Cardiac muscle cell (in vitro differentiated cells and primary cell): ENCODE data around the gene ANO6. TPM values are rescaled to one million over a fixed set of nuclear protein-coding genes. Genes with fewer than 3 reads are reported as not detected.

Experiments used
- DNase-seq, 2 donors: peaks; one replicate each; pipeline versions ENCODE4 v3.0.0 to v3.0.0-alpha.2; 2010 to 2017; ENCODE audit warnings: low read depth in 1 of 2, low spot score in 1 of 2
- H3K27ac ChIP-seq: fragments of 200-600 bp; sonication (generic); 2 replicates; pipeline ENCODE4 v1.5.1; 2016
- H3K27me3 ChIP-seq: fragments of 200-600 bp; sonication (generic); 2 replicates; pipeline ENCODE4 v1.6.0; 2016; ENCODE audit warnings: control low read depth
- H3K36me3 ChIP-seq: fragments of 200-600 bp; sonication (generic); 2 replicates; pipeline ENCODE4 v1.5.1; 2016; ENCODE audit warnings: control low read depth
- H3K4me1 ChIP-seq: fragments of 200-600 bp; sonication (generic); 2 replicates; pipeline ENCODE4 v1.8.1; 2017; ENCODE audit warnings: low read depth, mild to moderate bottlenecking, mixed run types
- H3K4me3 ChIP-seq: fragments of 200-600 bp; sonication (generic); 2 replicates; pipeline ENCODE4 v1.5.1; 2016; ENCODE audit warnings: mild to moderate bottlenecking
- H3K9me3 ChIP-seq: fragments of 200-600 bp; sonication (generic); 2 replicates; pipeline ENCODE4 v1.5.1; 2017; ENCODE audit warnings: low read depth, mild to moderate bottlenecking, control low read depth
- polyA plus RNA-seq: library from polyadenylated mRNA; unstranded; fragments of >200 nt; fragmentation: Nextera tagmentation; extraction: Ambion mirVana; gene quantifications from 2 replicates; pipeline ENCODE4 v1.2.1, GENCODE V29; 2016
- total RNA-seq: library from RNA; depleted of rRNA; stranded (reverse); fragments of >200 nt; gene quantifications from 2 replicates; pipeline ENCODE4 v1.2.3, GENCODE V29; 2016
- TF ChIP-seq, protein P1 (sequence below): IDR thresholded peaks from 2 replicates; pipeline ENCODE4 v1.5.1; 2012; ENCODE audit warnings: low read depth, mild to moderate bottlenecking, low read length

The ANO6 gene
- total and polyA plus RNA-seq, 2 experiments from 2014 or later: 36.0 to 50.8 TPM

DNA sequence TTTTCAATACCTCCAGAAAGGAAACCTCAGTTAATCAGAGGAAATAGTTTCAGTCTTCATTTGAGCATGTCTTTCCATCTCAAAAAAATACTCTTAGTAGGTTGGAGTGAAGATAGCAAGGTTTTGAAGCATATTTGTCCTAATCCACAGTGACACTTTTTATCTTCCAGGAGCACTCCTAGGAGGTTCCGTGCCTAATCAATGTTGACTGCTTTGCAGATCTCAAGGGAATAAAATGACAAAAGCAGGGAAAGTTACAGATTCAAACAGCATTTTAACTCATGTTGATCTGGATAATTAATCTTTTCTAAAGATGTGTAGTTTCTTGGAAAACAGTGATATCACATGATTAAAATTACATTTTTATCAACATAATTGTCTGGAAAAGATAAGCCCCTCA is 213.9 kb downstream of the ANO6 start:
- H3K4me1 ChIP-seq: no peaks in the 10 kb centered on the region
- TF ChIP-seq, protein P1, sequence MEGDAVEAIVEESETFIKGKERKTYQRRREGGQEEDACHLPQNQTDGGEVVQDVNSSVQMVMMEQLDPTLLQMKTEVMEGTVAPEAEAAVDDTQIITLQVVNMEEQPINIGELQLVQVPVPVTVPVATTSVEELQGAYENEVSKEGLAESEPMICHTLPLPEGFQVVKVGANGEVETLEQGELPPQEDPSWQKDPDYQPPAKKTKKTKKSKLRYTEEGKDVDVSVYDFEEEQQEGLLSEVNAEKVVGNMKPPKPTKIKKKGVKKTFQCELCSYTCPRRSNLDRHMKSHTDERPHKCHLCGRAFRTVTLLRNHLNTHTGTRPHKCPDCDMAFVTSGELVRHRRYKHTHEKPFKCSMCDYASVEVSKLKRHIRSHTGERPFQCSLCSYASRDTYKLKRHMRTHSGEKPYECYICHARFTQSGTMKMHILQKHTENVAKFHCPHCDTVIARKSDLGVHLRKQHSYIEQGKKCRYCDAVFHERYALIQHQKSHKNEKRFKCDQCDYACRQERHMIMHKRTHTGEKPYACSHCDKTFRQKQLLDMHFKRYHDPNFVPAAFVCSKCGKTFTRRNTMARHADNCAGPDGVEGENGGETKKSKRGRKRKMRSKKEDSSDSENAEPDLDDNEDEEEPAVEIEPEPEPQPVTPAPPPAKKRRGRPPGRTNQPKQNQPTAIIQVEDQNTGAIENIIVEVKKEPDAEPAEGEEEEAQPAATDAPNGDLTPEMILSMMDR: no peak
- H3K36me3 ChIP-seq: peaks cover 24% of the 10 kb centered on the region
- no peak overlapping the region for H3K4me3 ChIP-seq
- no peak overlapping the region for H3K27ac ChIP-seq
- H3K9me3 ChIP-seq: no peaks in the 10 kb centered on the region
- DNase-seq: no peak
- H3K27me3 ChIP-seq: no peaks in the 10 kb centered on the region

GRCh38 chr12:45431126-45431525 is 215.2 kb downstream of the ANO6 start:
- peak overlapping the region; percentile 26 for H3K27ac ChIP-seq
- no peaks in the 10 kb centered on the region for H3K9me3 ChIP-seq
- no peak overlapping the region for H3K4me3 ChIP-seq

DNA sequence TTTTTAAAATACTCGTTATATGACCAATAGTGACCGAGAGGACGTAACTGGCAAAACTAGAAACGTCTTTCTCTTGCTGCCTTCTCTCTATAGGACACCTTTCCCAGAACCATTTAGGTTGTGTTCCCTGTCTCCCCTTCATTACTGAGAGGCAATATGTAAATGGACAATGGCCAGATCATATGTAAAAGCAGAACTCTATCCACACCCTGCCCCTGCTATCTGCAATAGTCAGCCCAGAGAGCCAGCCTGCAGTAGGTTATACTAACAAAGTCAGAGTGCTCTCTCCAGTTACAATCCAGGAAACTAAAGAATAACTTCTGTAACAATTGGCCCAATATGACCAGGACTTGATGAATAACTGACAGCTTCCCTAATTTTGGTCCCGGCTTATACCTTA is 216.8 kb downstream of the ANO6 start:
- Histone ChIP-seq H3K9me3 (no peaks in the 10 kb centered on the region), H3K36me3 (peaks cover 13% of the 10 kb centered on the region), H3K4me1 (peaks cover 6% of the 10 kb centered on the region), H3K4me3 (no peak overlapping the region), H3K27ac (no peak overlapping the region), H3K27me3 (no peaks in the 10 kb centered on the region)
- no peak for DNase-seq
- TF ChIP-seq, protein P1: no peak

More at GRCh38 chr12:45431126-45431525, 215.2 kb downstream of the ANO6 start:
- DNase-seq: peak in 1 of 2 donors; percentile 34
- TF ChIP-seq, protein P1: no peak
- Histone ChIP-seq H3K27me3 (no peaks in the 10 kb centered on the region), H3K36me3 (peaks cover 13% of the 10 kb centered on the region), H3K4me1 (peaks cover 6% of the 10 kb centered on the region)

GRCh38 chr12:45433441-45433868 is 217.6 kb downstream of the ANO6 start:
- H3K27ac ChIP-seq: no peak overlapping the region
- peaks cover 9% of the 10 kb centered on the region for H3K36me3 ChIP-seq
- H3K4me3 ChIP-seq: no peak overlapping the region
- H3K27me3 ChIP-seq: no peaks in the 10 kb centered on the region
- no peak for DNase-seq
- TF ChIP-seq, protein P1: no peak
- peaks cover 6% of the 10 kb centered on the region for H3K4me1 ChIP-seq
- no peaks in the 10 kb centered on the region for H3K9me3 ChIP-seq

- no peak for DNase-seq
- H3K4me1 ChIP-seq: peaks cover 6% of the 10 kb centered on the region
- H3K27ac ChIP-seq: no peak overlapping the region
These were observed 218.2 kb downstream of the ANO6 start for GRCh38 chr12:45434094-45434493.

More at GRCh38 chr12:45434094-45434493, 218.2 kb downstream of the ANO6 start:
- Histone ChIP-seq H3K4me3 (no peak overlapping the region), H3K27me3 (no peaks in the 10 kb centered on the region), H3K36me3 (peaks cover 9% of the 10 kb centered on the region), H3K9me3 (no peaks in the 10 kb centered on the region)
- TF ChIP-seq, protein P1: no peak
